ENCODE measurements around the gene KCNJ18. TPM values are rescaled to one million over a fixed set of nuclear protein-coding genes. Genes with fewer than 3 reads are reported as not detected.
"Not testable (repeated sequence)": the region's sequence is repeated elsewhere in the genome, so short reads cannot be mapped to it uniquely, and the experiment has no call there.

The KCNJ18 gene
- total and polyA plus RNA-seq, 2 of the 13 experiments (the other 11 are each of a cell fraction or from before 2014, with no cell fraction given) = not detected

GRCh38 chr17:21679256-21680146 lies 12.8 kb upstream of the KCNJ18 start:
- 64% methylated on average over 49 of the region's 62 CpGs for WGBS (ENCODE audit: low lambda C conversion rate)
- CTCF ChIA-PET (ENCODE audit: low intra/inter-chr PET ratio, low total read pairs) = no interaction called here
- FAIRE-seq = no peak

DNA sequence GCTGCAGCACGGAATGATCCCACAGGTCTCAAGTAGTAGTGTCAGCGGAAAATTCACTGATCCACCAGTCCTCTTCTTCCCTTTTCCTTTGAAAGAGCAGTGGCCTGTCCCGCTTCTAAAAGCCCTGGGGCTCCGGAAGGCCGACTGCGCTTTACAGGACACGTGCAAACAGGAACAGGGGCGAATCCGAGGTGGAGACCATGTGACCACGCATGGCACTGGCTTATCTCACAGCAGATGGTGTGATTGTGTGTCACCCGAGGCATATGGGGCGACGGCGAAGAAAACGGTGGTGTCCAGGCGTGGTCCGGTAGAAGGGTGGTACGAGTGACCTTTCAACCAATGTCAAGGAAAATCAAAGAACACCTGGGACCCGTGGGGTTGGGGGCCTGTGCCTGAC lies 12.0 kb upstream of the KCNJ18 start:
- FAIRE-seq (no peak), DNase-seq (ENCODE audit: low spot score) (no peak), ATAC-seq (no peak)
- Histone ChIP-seq H3K36me3 (replicated peaks in 1 of 2; ENCODE audit: control insufficient read depth in 1 of 2, insufficient read depth in 2 of 2, low read length in 2 of 2) (no peaks in the 10 kb centered on the region), H3K79me2 (ENCODE audit: insufficient read depth, low read length) (no peaks in the 10 kb centered on the region), H3K9me3 (ENCODE audit: low read length) (no peaks in the 10 kb centered on the region), H3K27ac (ENCODE audit: extremely low read length, insufficient read depth, low read length) (no peak overlapping the region), H3K4me2 (ENCODE audit: low read depth, low read length) (no peak overlapping the region), H3K4me1 (ENCODE audit: insufficient read depth, low read length) (no peaks in the 10 kb centered on the region), H4K20me1 (ENCODE audit: insufficient read depth, low read length) (no peaks in the 10 kb centered on the region), H2AFZ (ENCODE audit: low read length) (no peak overlapping the region), H3K27me3 (ENCODE audit: control insufficient read depth in 1 of 2, insufficient read depth in 2 of 2, low read length in 2 of 2) (peaks cover 3 to 34% of the 10 kb centered on the region in 2 experiments; a peak in 3 of 5 replicates), H3K9ac (ENCODE audit: insufficient read depth, low read depth, low read length) (no peak overlapping the region), H3K4me3 (replicated peaks in 1 of 3; ENCODE audit: insufficient read depth in 1 of 3, low read depth in 2 of 3, low read length in 3 of 3) (no peak overlapping the region)
- TF ChIP-seq, protein P1, sequence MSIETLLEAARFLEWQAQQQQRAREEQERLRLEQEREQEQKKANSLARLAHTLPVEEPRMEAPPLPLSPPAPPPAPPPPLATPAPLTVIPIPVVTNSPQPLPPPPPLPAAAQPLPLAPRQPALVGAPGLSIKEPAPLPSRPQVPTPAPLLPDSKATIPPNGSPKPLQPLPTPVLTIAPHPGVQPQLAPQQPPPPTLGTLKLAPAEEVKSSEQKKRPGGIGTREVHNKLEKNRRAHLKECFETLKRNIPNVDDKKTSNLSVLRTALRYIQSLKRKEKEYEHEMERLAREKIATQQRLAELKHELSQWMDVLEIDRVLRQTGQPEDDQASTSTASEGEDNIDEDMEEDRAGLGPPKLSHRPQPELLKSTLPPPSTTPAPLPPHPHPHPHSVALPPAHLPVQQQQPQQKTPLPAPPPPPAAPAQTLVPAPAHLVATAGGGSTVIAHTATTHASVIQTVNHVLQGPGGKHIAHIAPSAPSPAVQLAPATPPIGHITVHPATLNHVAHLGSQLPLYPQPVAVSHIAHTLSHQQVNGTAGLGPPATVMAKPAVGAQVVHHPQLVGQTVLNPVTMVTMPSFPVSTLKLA (IDR thresholded peaks at IDR 0.05) = peak; percentile 17; the same call in 1 of the 2 replicates
- TF ChIP-seq PAWR (CRISPR knock-in tag; IDR thresholded peaks at IDR 0.05; ENCODE audit: borderline replicate concordance) = no peak
- in situ Hi-C loops (cut with HindIII; ENCODE audit: extremely low pct_ligation_motif_present, low pct_unique_long_range_greater_than_20kb) (no loop called here), intact Hi-C loops (cut with micrococcal nuclease; ENCODE audit: unreplicated experiment) (no loop called here)
- no TSS peak for BruUV-seq (replicated peaks)
- 41% methylated on average over 19 of the region's 19 CpGs for WGBS (ENCODE audit: low lambda C conversion rate)
- POLR2A ChIA-PET = no interaction called here
- CTCF ChIA-PET (ENCODE audit: low intra/inter-chr PET ratio, low total read pairs) = no interaction called here

More at GRCh38 chr17:21679256-21680146, 12.8 kb upstream of the KCNJ18 start:
- ATAC-seq (no peak), DNase-seq (ENCODE audit: low spot score) (no peak)
- BruUV-seq (replicated peaks) = no TSS peak
- Histone ChIP-seq H2AFZ (ENCODE audit: low read length) (no peak overlapping the region), H3K27me3 (ENCODE audit: control insufficient read depth in 1 of 2, insufficient read depth in 2 of 2, low read length in 2 of 2) (peaks cover 3 to 34% of the 10 kb centered on the region in 2 experiments; a peak in 3 of 5 replicates), H3K27ac (ENCODE audit: extremely low read length, insufficient read depth, low read length) (no peak overlapping the region), H3K4me1 (ENCODE audit: insufficient read depth, low read length) (no peaks in the 10 kb centered on the region), H3K4me3 (replicated peaks in 1 of 3; ENCODE audit: insufficient read depth in 1 of 3, low read depth in 2 of 3, low read length in 3 of 3) (no peak overlapping the region), H3K9me3 (ENCODE audit: low read length) (no peaks in the 10 kb centered on the region), H3K36me3 (replicated peaks in 1 of 2; ENCODE audit: control insufficient read depth in 1 of 2, insufficient read depth in 2 of 2, low read length in 2 of 2) (no peaks in the 10 kb centered on the region), H3K4me2 (ENCODE audit: low read depth, low read length) (no peak overlapping the region), H3K9ac (ENCODE audit: insufficient read depth, low read depth, low read length) (no peak overlapping the region), H4K20me1 (ENCODE audit: insufficient read depth, low read length) (no peaks in the 10 kb centered on the region), H3K79me2 (ENCODE audit: insufficient read depth, low read length) (no peaks in the 10 kb centered on the region)
- POLR2A ChIA-PET = no interaction called here
- in situ Hi-C loops (cut with HindIII; ENCODE audit: extremely low pct_ligation_motif_present, low pct_unique_long_range_greater_than_20kb) = no loop called here
- no peak for TF ChIP-seq ZNF781 (CRISPR knock-in tag; IDR thresholded peaks at IDR 0.05; ENCODE audit: borderline replicate concordance, not compliant biosample characterization)
- no peak for TF ChIP-seq WIZ (CRISPR knock-in tag; IDR thresholded peaks at IDR 0.05)
- TF ChIP-seq KDM5A (IDR thresholded peaks at IDR 0.05; ENCODE audit: borderline replicate concordance, low read length) = no peak
- TF ChIP-seq ZFP36 (IDR thresholded peaks at IDR 0.05; ENCODE audit: borderline replicate concordance, low read depth, low read length, partially characterized antibody) = no peak
- TF ChIP-seq ZBTB3 (CRISPR knock-in tag; IDR thresholded peaks at IDR 0.05; ENCODE audit: borderline replicate concordance, low read depth) = no peak
- TF ChIP-seq PITX1 (CRISPR knock-in tag; IDR thresholded peaks at IDR 0.05) = no peak
- intact Hi-C loops (cut with micrococcal nuclease; ENCODE audit: unreplicated experiment) = no loop called here

- in situ Hi-C loops (cut with HindIII; ENCODE audit: extremely low pct_ligation_motif_present, low pct_unique_long_range_greater_than_20kb); H2AFZ ChIP-seq (ENCODE audit: low read length); H3K36me3 ChIP-seq (replicated peaks in 1 of 2; ENCODE audit: control insufficient read depth in 1 of 2, insufficient read depth in 2 of 2, low read length in 2 of 2); intact Hi-C loops (cut with micrococcal nuclease; ENCODE audit: unreplicated experiment); H4K20me1 ChIP-seq (ENCODE audit: insufficient read depth, low read length); H3K79me2 ChIP-seq (ENCODE audit: insufficient read depth, low read length); DNase-seq (ENCODE audit: low spot score); H3K4me1 ChIP-seq (ENCODE audit: insufficient read depth, low read length); H3K9me3 ChIP-seq (ENCODE audit: low read length); BruUV-seq (replicated peaks); ATAC-seq; POLR2A ChIA-PET; H3K9ac ChIP-seq (ENCODE audit: insufficient read depth, low read depth, low read length); H3K27ac ChIP-seq (ENCODE audit: extremely low read length, insufficient read depth, low read length); H3K4me2 ChIP-seq (ENCODE audit: low read depth, low read length); FAIRE-seq; H3K4me3 ChIP-seq (replicated peaks in 1 of 3; ENCODE audit: insufficient read depth in 1 of 3, low read depth in 2 of 3, low read length in 3 of 3); CTCF ChIA-PET (ENCODE audit: low intra/inter-chr PET ratio, low total read pairs): not testable (repeated sequence)
- WGBS (ENCODE audit: low lambda C conversion rate) = 50% methylated on average over 23 of the region's 42 CpGs
- H3K27me3 ChIP-seq (ENCODE audit: control insufficient read depth in 1 of 2, insufficient read depth in 2 of 2, low read length in 2 of 2) = peaks cover 3 to 32% of the 10 kb centered on the region in 2 experiments; a peak in 3 of 5 replicates
Observed at GRCh38 chr17:21680850-21681351, 11.4 kb upstream of the KCNJ18 start.

Data from HepG2 (cell line).